Karpas-422 (cell line): ENCODE measurements around the gene RPL36. TPM values are rescaled to one million over a fixed set of nuclear protein-coding genes. Genes with fewer than 3 reads are reported as not detected.

Source experiments
- DNase-seq: peaks from one replicate; pipeline ENCODE4 v3.0.0-alpha.2; 2015
- H2AFZ ChIP-seq: fragments of 200-600 bp; sonication (generic); 2 replicates; pipeline ENCODE4 v1.6.1; 2014; ENCODE audit warnings: antibody characterized with exemption, low read length, mixed read lengths
- H3K27ac ChIP-seq: fragments of 200-600 bp; sonication (generic); 2 replicates; pipeline ENCODE4 v1.5.1; 2014; ENCODE audit warnings: mild to moderate bottlenecking, low read length, moderate library complexity
- H3K27me3 ChIP-seq: fragments of 200-600 bp; sonication (generic); 2 replicates; pipeline ENCODE4 v1.6.1; 2014; ENCODE audit warnings: low read length, mixed read lengths
- H3K36me3 ChIP-seq: fragments of 200-600 bp; sonication (generic); 2 replicates; pipeline ENCODE4 v1.6.1; 2014; ENCODE audit warnings: low read length, mixed read lengths; ENCODE audit not compliant: insufficient read depth
- H3K4me1 ChIP-seq: fragments of 200-600 bp; sonication (generic); 2 replicates; pipeline ENCODE4 v1.6.1; 2014; ENCODE audit warnings: mild to moderate bottlenecking, low read length, mixed read lengths
- H3K4me2 ChIP-seq: fragments of 200-600 bp; sonication (generic); 2 replicates; pipeline ENCODE4 v1.6.1; 2014; ENCODE audit warnings: low read length, low read depth, mild to moderate bottlenecking; ENCODE audit not compliant: poor library complexity, severe bottlenecking
- H3K4me3 ChIP-seq: fragments of 200-600 bp; sonication (generic); 2 replicates; pipeline ENCODE4 v1.5.1; 2014; ENCODE audit warnings: mild to moderate bottlenecking, antibody characterized with exemption, low read length, mixed read lengths
- H3K79me2 ChIP-seq: fragments of 200-600 bp; sonication (generic); 2 replicates; pipeline ENCODE4 v1.6.1; 2014; ENCODE audit warnings: mild to moderate bottlenecking, low read length, mixed read lengths
- H3K9ac ChIP-seq: fragments of 200-600 bp; sonication (generic); 2 replicates; pipeline ENCODE4 v1.6.0; 2014; ENCODE audit warnings: low read length
- H3K9me2 ChIP-seq: fragments of 200-600 bp; sonication (generic), shearing (Covaris generic); replicated peaks from 2 replicates; pipeline ENCODE4 v1.6.0; 2014; ENCODE audit warnings: mild to moderate bottlenecking, low read length, moderate library complexity; ENCODE audit not compliant: insufficient read depth
- H3K9me3 ChIP-seq: fragments of 300-700, 200-600 bp; sonication (generic); 2 replicates; pipeline ENCODE4 v1.6.1; 2014; ENCODE audit warnings: low read length, mixed read lengths
- H4K20me1 ChIP-seq: fragments of 200-600 bp; sonication (generic); 2 replicates; pipeline ENCODE4 v1.6.1; 2014; ENCODE audit warnings: mild to moderate bottlenecking, antibody characterized with exemption, low read length, low read depth; ENCODE audit not compliant: insufficient read depth
- total RNA-seq: library from RNA; depleted of rRNA; stranded (reverse); fragments of >200 nt; shearing (Covaris generic); gene quantifications from 2 replicates; pipeline ENCODE4 v1.2.3, GENCODE V29; 2014; ENCODE audit warnings: low replicate concordance

RPL36 gene
- total RNA-seq, 1 experiment from 2014 or later = 3,189 TPM

DNA sequence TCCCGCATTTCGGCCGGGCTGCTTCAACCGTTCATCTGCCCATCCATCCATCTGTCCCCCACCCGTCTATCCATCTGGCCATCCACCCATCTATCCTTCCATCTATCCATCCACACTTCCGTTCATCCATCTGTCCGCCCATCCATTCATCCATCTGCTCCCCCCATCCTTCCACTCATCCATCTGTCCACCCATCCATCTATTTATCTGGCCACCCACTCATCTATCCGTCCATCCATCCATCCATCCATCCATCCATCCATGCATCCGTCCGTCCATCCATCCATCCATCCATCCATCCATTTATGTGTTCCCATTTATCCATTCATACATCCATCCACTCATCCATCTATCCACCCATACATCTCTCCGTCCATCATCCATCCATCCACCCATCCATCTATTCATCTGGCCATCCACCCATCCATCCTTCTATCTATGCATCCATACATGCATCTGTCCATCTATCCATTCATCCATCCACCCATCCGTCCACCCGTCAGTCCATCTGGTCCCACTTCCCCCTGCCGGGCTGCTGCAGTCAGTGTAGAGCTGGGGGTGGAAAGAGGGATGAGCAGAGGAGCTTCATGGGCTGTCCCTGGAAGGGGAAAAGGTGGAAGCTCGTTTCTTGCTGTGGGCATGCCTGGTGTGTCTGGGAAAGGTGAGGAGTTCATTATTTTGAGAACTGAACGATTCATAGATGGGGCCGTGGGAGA, 8.5 kb upstream of the RPL36 start:
- peaks cover 25% of the 10 kb centered on the region for H3K4me1 ChIP-seq
- no peaks in the 10 kb centered on the region for H3K27me3 ChIP-seq
- H3K4me2 ChIP-seq = peak overlapping the region; percentile 84
- no peak overlapping the region for H3K27ac ChIP-seq
- H4K20me1 ChIP-seq = no peaks in the 10 kb centered on the region
- H3K9me2 ChIP-seq = no peaks in the 10 kb centered on the region
- 0 out of 2 replicates have a peak, but pooled peaks cover 3% of the 10 kb centered on the region for H3K79me2 ChIP-seq
- no peaks in the 10 kb centered on the region for H3K9me3 ChIP-seq
- no peaks in the 10 kb centered on the region for H3K36me3 ChIP-seq
- H3K4me3 ChIP-seq = peak overlapping the region; percentile 88; the same call in 1 of the 2 replicates
- H2AFZ ChIP-seq = no peak overlapping the region
- H3K9ac ChIP-seq = peak overlapping the region; percentile 58
- no peak for DNase-seq

DNA sequence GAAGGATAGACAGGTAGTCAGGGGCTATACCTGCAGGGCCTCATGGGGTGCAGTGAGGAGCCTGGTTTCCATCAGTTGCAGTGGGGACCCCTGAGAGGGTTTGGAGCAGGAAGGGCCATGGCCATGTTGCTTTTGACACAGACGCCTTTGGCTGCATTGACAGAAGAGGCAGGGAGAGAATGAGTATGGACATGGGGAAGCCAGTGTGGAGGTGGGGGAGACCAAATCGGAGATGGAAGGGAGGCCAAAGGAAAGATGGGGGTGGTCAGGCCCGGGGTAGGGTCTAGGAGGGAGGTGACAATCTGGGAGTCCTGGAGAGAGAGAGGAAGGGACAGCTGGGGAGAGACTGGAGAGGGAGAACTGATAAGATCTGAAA, 8.0 kb upstream of the RPL36 start:
- no peak overlapping the region for H2AFZ ChIP-seq
- no peak overlapping the region for H3K27ac ChIP-seq
- H3K9me3 ChIP-seq = no peaks in the 10 kb centered on the region
- H3K9me2 ChIP-seq = no peaks in the 10 kb centered on the region
- H4K20me1 ChIP-seq = no peaks in the 10 kb centered on the region
- H3K4me2 ChIP-seq = no peak overlapping the region
- no peaks in the 10 kb centered on the region for H3K36me3 ChIP-seq
- no peak overlapping the region for H3K4me3 ChIP-seq
- H3K4me1 ChIP-seq = peaks cover 25% of the 10 kb centered on the region
- H3K79me2 ChIP-seq = 0 out of 2 replicates have a peak, but pooled peaks cover 3% of the 10 kb centered on the region
- H3K9ac ChIP-seq = no peak overlapping the region
- no peaks in the 10 kb centered on the region for H3K27me3 ChIP-seq
- no peak for DNase-seq

- Histone ChIP-seq H3K27me3 (no peaks in the 10 kb centered on the region), H3K9ac (no peak overlapping the region), H3K36me3 (no peaks in the 10 kb centered on the region), H3K4me3 (no peak overlapping the region), H3K79me2 (0 out of 2 replicates have a peak, but pooled peaks cover 3% of the 10 kb centered on the region), H3K4me1 (peaks cover 25% of the 10 kb centered on the region), H3K9me2 (no peaks in the 10 kb centered on the region), H2AFZ (no peak overlapping the region), H4K20me1 (no peaks in the 10 kb centered on the region), H3K4me2 (no peak overlapping the region), H3K27ac (no peak overlapping the region), H3K9me3 (no peaks in the 10 kb centered on the region)
- no peak for DNase-seq
These were observed 6.8 kb upstream of the RPL36 start for GRCh38 chr19:5683177-5683886.

DNA sequence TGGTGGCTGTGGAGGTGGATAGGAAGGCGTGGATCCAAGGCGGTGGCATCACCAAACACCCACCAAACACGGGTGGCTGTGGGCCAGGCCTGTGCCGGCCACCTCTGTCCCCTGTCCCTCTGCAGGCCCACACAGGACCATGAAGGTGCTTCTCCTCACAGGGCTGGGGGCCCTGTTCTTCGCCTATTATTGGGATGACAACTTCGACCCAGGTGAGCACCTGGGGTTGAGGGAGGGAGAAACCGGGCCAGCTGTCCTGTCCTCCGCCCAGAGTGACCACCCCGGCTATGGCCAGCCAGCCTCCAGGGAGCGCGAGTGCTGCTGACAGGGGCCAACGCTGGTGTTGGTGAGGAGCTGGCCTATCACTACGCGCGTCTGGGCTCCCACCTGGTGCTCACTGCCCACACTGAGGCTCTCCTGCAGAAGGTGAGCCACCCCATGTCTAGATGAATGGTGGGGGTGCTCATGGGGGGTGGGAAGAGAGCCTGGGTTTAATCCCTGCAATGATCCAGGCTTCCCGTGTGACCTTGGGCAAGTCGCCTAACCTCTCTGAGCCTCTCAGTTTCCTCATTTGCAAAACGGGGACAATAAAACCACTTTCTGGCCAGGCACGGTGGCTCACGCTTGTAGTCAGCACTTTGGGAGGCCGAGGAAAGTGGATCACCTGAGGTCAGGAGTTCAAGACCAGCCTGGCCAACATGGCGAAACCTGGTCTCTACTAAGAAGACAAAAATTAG, 5.2 kb upstream of the RPL36 start:
- peaks cover 21% of the 10 kb centered on the region for H3K4me1 ChIP-seq
- H3K79me2 ChIP-seq = 0 out of 2 replicates have a peak, but pooled peaks cover 3% of the 10 kb centered on the region
- H3K36me3 ChIP-seq = no peaks in the 10 kb centered on the region
- H2AFZ ChIP-seq = no peak overlapping the region
- H3K27ac ChIP-seq = no peak overlapping the region
- H3K4me3 ChIP-seq = no peak overlapping the region
- no peaks in the 10 kb centered on the region for H4K20me1 ChIP-seq
- no peaks in the 10 kb centered on the region for H3K9me2 ChIP-seq
- H3K9ac ChIP-seq = no peak overlapping the region
- H3K4me2 ChIP-seq = no peak overlapping the region
- no peaks in the 10 kb centered on the region for H3K9me3 ChIP-seq
- H3K27me3 ChIP-seq = no peaks in the 10 kb centered on the region
- no peak for DNase-seq

DNA sequence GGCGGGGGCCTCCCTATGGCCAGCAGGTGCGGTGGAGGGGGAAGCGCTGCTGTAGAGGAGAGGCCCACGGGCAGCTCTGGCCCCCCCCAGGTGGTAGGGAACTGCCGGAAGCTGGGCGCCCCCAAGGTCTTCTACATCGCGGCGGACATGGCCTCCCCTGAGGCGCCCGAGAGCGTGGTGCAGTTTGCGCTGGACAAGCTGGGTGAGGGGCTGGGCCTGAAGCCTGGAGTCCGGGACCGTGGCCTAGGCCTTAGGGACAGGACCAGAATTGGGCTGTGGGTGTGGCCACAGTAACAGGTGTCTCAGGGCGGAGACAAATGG, 3.8 kb upstream of the RPL36 start:
- peaks cover 11% of the 10 kb centered on the region; the same call in 1 of the 2 replicates for H4K20me1 ChIP-seq
- 0 out of 2 replicates have a peak overlapping the region, but pooled peaks have one; percentile 24 for H2AFZ ChIP-seq
- no peaks in the 10 kb centered on the region for H3K9me3 ChIP-seq
- no peak for DNase-seq
- no peaks in the 10 kb centered on the region for H3K9me2 ChIP-seq
- peak overlapping the region; percentile 74 for H3K4me2 ChIP-seq
- peaks cover 15% of the 10 kb centered on the region for H3K79me2 ChIP-seq
- peak overlapping the region; percentile 67 for H3K9ac ChIP-seq
- H3K4me3 ChIP-seq = peak overlapping the region; percentile 74
- peak overlapping the region; percentile 45; the same call in 1 of the 2 replicates for H3K27ac ChIP-seq
- no peaks in the 10 kb centered on the region for H3K27me3 ChIP-seq
- peaks cover 14% of the 10 kb centered on the region for H3K4me1 ChIP-seq
- peaks cover 11% of the 10 kb centered on the region for H3K36me3 ChIP-seq

DNA sequence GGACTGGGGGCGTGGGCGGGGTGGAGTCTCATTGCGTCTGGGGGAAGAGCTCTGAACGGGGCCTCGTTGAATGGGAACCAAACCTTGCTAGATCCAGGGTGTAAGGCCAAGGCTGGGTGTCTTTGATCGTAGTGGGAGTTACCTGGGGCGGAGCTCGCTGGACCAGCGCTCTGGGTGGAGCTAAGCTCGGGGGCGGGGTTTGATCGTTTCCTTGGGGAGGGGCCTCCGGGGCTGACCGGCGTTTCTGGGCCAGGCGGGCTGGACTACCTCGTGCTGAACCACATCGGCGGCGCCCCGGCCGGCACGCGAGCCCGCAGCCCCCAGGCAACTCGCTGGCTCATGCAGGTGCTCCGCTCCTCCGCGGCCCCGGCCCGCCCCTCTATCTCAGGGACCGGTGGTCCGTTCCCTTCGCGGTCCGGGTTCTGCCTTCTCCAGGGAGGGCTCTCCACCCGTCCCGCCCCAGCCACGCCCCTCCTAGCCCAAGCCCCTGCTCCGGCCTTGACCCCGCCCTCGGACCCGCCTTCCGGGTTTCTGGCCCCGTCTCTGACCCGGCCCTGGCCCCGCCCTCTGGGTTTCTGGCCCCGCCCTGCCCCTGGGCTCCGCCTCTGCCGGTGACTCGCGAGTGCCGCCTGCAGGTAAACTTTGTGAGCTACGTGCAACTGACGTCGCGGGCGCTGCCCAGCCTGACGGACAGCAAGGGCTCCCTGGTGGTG, 3.3 kb upstream of the RPL36 start:
- Histone ChIP-seq H4K20me1 (peaks cover 15% of the 10 kb centered on the region), H3K4me3 (peak overlapping the region; percentile 74), H2AFZ (peak overlapping the region; percentile 68; the same call in 1 of the 2 replicates), H3K79me2 (peaks cover 18% of the 10 kb centered on the region), H3K36me3 (peaks cover 14% of the 10 kb centered on the region), H3K9ac (peak overlapping the region; percentile 67), H3K9me3 (no peaks in the 10 kb centered on the region), H3K4me1 (peaks cover 14% of the 10 kb centered on the region), H3K27me3 (no peaks in the 10 kb centered on the region), H3K4me2 (peak overlapping the region; percentile 74), H3K9me2 (no peaks in the 10 kb centered on the region), H3K27ac (0 out of 2 replicates have a peak overlapping the region, but pooled peaks have one; percentile 19)
- peak; percentile 99 for DNase-seq

- H3K9me2 ChIP-seq = no peaks in the 10 kb centered on the region
- peaks cover 22% of the 10 kb centered on the region for H3K4me1 ChIP-seq
- H3K27ac ChIP-seq = no peak overlapping the region
- no peak overlapping the region for H3K4me3 ChIP-seq
- H4K20me1 ChIP-seq = peaks cover 23% of the 10 kb centered on the region
- H3K36me3 ChIP-seq = peaks cover 21% of the 10 kb centered on the region
- no peaks in the 10 kb centered on the region for H3K9me3 ChIP-seq
- H3K4me2 ChIP-seq = no peak overlapping the region
- H3K9ac ChIP-seq = no peak overlapping the region
- no peak for DNase-seq
- H3K27me3 ChIP-seq = no peaks in the 10 kb centered on the region
- H3K79me2 ChIP-seq = peaks cover 25% of the 10 kb centered on the region
- H2AFZ ChIP-seq = no peak overlapping the region
These were observed 2.5 kb upstream of the RPL36 start for GRCh38 chr19:5687360-5688198.
